Colonic mucosa (tissue), 4 donors: ENCODE measurements around the gene JMJD1C. TPM values are rescaled to one million over a fixed set of nuclear protein-coding genes. Genes with fewer than 3 reads are reported as not detected.

Experiments used
- DNase-seq: peaks from one replicate; pipeline ENCODE4 v3.0.0-alpha.2; 2020
- H3K27ac ChIP-seq: fragments of 200-600 bp; one replicate; pipeline ENCODE4 v1.8.0; 2021
- H3K27me3 ChIP-seq: fragments of 200-600 bp; one replicate; pipeline ENCODE4 v1.8.0; 2021
- H3K36me3 ChIP-seq: fragments of 200-600 bp; one replicate; pipeline ENCODE4 v1.8.0; 2021
- H3K4me1 ChIP-seq: fragments of 200-600 bp; one replicate; pipeline ENCODE4 v1.8.0; 2021; ENCODE audit warnings: mild to moderate bottlenecking
- H3K4me3 ChIP-seq: fragments of 200-600 bp; one replicate; pipeline ENCODE4 v1.8.0; 2021
- H3K9ac ChIP-seq, 2 donors: one replicate each; pipeline ENCODE4 v1.7.0; 2013; ENCODE audit warnings: control low read depth in 2 of 2, low read depth in 2 of 2, low read length in 2 of 2
- H3K9me3 ChIP-seq: fragments of 200-600 bp; one replicate; pipeline ENCODE4 v1.8.0; 2021
- intact Hi-C: fragments of 100-400 bp; cut with DNase I; formaldehyde crosslinking; loops from one replicate; pipeline ENCODE4 v1.14.1; 2022
- total RNA-seq, 2 donors: library from RNA; stranded (reverse); fragmentation: NEBNext Ultra II Directional in 1 of 2; extraction: Animal tissue kit (Norgen Biotek cat#: 25700) in 1 of 2; gene quantifications; one replicate each; pipeline ENCODE4 v1.2.1, GENCODE V29; 2021
- TF ChIP-seq, protein P1 (sequence below): fragments of 200-600 bp; IDR thresholded peaks from one replicate; pipeline ENCODE4 v1.8.0; 2022; ENCODE audit warnings: antibody characterized with exemption, mild to moderate bottlenecking
- donor health status: healthy.
- donor health status: DM: no; HTN: no; CAD: no.
- donor health status: DM: no; HTN: no; CAD: no.

JMJD1C gene
- total RNA-seq, 2 donors from 2014 or later = 37.7 to 72.2 TPM

DNA sequence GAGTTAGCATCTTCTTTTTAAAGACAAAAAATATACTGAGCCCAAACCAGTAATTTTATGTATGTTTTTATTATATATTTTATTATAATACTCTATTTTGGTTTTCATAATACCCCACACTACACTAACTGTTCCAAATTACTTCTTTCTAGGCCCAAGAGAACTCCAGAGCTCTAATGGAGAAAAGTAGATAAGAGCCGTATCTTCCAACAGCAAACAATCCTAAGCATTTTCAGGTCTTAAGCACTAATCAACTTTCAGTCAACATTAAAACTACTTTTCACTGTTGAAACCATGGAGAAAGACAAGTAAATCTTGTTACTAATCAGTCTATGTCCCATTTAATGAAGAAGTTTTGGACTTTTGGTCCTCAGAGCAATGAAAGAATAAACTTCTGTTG, 55.1 kb downstream of the JMJD1C start:
- Histone ChIP-seq H3K36me3 (no peaks in the 10 kb centered on the region), H3K27me3 (no peaks in the 10 kb centered on the region), H3K27ac (no peak overlapping the region), H3K4me3 (no peak overlapping the region), H3K9me3 (no peaks in the 10 kb centered on the region), H3K4me1 (no peaks in the 10 kb centered on the region), H3K9ac (no peak overlapping the region)
- TF ChIP-seq, protein P1, sequence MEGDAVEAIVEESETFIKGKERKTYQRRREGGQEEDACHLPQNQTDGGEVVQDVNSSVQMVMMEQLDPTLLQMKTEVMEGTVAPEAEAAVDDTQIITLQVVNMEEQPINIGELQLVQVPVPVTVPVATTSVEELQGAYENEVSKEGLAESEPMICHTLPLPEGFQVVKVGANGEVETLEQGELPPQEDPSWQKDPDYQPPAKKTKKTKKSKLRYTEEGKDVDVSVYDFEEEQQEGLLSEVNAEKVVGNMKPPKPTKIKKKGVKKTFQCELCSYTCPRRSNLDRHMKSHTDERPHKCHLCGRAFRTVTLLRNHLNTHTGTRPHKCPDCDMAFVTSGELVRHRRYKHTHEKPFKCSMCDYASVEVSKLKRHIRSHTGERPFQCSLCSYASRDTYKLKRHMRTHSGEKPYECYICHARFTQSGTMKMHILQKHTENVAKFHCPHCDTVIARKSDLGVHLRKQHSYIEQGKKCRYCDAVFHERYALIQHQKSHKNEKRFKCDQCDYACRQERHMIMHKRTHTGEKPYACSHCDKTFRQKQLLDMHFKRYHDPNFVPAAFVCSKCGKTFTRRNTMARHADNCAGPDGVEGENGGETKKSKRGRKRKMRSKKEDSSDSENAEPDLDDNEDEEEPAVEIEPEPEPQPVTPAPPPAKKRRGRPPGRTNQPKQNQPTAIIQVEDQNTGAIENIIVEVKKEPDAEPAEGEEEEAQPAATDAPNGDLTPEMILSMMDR = no peak
- DNase-seq = no peak
- intact Hi-C loops = no loop called here

DNA sequence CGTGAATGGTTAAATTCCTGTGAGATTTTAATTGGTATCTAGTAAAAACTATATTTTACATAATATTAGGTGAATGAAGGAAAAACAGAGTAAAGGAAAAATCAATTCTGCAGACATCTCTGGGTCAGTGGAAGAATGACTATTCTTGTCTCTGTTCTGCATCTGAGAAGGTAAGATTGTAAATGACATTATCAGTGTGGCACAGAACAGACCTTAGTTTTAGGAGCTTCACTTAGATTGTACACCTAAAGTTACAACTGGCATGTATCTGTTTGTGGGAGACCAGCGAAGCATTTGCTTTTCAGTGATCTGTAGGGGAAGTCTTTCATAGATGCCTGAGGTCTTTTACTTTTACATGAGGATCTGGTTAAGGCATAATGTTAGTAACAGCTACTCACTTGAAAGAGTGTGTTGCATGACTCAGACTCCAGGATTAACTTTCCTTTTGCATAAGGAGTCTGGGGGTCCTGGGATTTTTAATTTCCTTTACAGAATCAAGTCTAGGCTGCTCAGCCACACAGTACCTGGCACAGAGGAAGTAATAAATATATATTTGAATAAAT, 56.2 kb downstream of the JMJD1C start:
- H3K9me3 ChIP-seq = no peaks in the 10 kb centered on the region
- DNase-seq = no peak
- no peaks in the 10 kb centered on the region for H3K36me3 ChIP-seq
- no peak overlapping the region for H3K9ac ChIP-seq
- TF ChIP-seq, protein P1 = no peak
- no peaks in the 10 kb centered on the region for H3K4me1 ChIP-seq
- H3K27me3 ChIP-seq = no peaks in the 10 kb centered on the region
- no peak overlapping the region for H3K27ac ChIP-seq
- no peak overlapping the region for H3K4me3 ChIP-seq
- intact Hi-C loops = no loop called here

DNA sequence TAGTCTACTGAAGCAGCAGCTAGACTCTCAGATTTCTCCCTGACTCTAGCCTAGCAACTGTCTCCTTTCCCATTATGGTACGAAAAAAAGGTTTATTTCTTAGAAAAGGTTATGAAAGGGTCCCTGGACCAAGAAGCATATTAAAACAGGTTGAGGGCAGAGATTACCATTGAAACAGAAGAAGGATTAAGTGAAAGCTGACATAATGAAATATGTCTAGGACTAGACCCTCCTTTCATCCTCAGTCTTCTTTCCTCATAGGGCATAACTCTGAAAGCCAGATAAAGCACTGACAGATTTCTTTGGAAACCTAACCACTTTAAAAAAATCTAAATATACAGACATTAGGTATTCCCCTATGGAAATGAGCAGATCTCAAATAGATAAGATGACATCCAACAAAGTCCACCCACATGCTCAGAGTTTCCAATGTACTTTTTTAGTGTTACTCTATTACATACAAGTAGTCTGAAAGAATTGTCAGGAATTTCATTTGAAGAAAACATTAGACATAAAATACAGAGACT, 58.6 kb downstream of the JMJD1C start:
- no peaks in the 10 kb centered on the region for H3K27me3 ChIP-seq
- DNase-seq = no peak
- intact Hi-C loops = no loop called here
- TF ChIP-seq, protein P1 = no peak
- H3K27ac ChIP-seq = no peak overlapping the region
- no peak overlapping the region for H3K4me3 ChIP-seq
- no peaks in the 10 kb centered on the region for H3K9me3 ChIP-seq
- no peaks in the 10 kb centered on the region for H3K4me1 ChIP-seq
- no peaks in the 10 kb centered on the region for H3K36me3 ChIP-seq
- H3K9ac ChIP-seq = no peak overlapping the region

DNA sequence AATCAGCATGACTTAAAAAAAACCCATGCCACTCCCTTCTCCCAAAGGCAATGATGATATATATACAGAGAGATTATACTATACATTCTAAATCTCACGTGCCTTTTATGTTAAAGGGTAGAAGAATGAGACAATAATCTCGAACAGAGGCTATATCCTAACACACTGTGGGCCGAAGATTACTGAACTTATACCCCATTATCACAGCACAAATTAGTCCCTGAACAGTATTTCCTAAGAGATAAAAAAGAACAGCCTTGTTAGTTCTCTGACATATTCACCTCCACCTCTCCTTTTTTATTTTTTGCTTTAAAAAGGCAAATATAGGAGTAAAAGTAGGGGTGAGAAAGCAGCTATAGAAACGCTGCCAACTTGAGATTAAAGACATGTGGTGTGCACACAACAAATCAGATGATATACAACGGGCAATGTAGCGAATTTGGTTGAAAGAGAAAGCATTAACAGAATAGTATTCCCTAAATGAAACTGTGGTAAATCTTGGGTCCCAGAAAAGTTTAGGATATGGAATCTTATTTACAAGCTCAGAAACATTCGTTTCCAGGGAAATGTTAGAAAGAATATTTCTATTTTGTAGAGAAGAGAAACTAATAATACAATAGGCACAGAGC, 69.5 kb downstream of the JMJD1C start:
- Histone ChIP-seq H3K4me1 (no peaks in the 10 kb centered on the region), H3K36me3 (no peaks in the 10 kb centered on the region), H3K27me3 (no peaks in the 10 kb centered on the region), H3K9ac (no peak overlapping the region), H3K27ac (no peak overlapping the region), H3K9me3 (no peaks in the 10 kb centered on the region), H3K4me3 (no peak overlapping the region)
- DNase-seq = no peak
- TF ChIP-seq, protein P1 = no peak
- intact Hi-C loops = no loop called here

DNA sequence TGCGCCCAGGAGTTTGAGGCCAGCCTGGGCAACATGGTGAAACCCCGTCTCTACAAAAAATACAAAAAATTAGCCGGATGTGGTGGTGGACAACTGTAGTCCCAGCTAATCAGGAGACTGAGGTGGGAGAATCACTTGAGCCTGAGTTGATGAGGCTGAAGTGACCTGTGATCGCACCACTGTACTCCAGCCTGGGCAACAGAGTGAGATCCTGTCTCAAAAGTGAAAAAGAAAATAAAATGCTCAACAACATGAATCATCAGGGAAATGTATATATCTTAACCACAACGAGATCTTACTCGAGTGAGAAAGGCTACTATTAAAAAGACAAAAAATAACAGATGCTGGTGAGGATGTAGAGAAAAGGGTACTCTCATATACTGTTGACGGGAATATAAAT, 72.7 kb downstream of the JMJD1C start:
- H3K4me1 ChIP-seq = no peaks in the 10 kb centered on the region
- H3K4me3 ChIP-seq = no peak overlapping the region
- no peak overlapping the region for H3K27ac ChIP-seq
- no peaks in the 10 kb centered on the region for H3K27me3 ChIP-seq
- no peak overlapping the region for H3K9ac ChIP-seq
- TF ChIP-seq, protein P1 = no peak
- intact Hi-C loops = no loop called here
- H3K9me3 ChIP-seq = no peaks in the 10 kb centered on the region
- H3K36me3 ChIP-seq = no peaks in the 10 kb centered on the region
- no peak for DNase-seq
